ENCODE results near the gene COA8. TPM values are rescaled to one million over a fixed set of nuclear protein-coding genes. Genes with fewer than 3 reads are reported as not detected.

COA8 gene
- total and polyA plus RNA-seq, 2 of the 13 experiments (the other 11 are each of a cell fraction or from before 2014, with no cell fraction given): 10.9 to 25.1 TPM

DNA sequence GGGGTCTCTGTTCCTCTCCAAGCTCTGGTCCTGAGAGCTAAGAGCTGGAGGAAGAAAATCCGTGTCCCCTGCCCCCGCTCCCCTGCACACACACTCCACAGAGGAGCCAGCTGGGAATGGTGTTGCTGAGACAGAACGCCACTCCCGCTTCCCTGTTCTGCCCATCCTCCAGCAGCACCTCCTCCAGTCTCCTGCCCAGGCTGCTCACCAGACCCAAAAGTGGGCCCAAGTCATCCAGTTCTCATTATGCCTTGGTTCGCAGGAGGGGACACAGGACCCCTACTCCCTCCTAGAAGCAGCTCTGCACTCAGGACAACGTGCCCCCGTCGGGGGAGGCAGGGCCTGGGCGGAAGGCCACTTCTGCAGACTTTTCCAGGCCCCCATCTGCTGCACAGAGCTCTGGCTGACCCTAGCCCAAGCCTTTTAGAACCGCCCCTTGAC lies 34.6 kb upstream of the COA8 start (continued):
- TF ChIP-seq GLI4 (CRISPR knock-in tag; IDR thresholded peaks at IDR 0.05; ENCODE audit: borderline replicate concordance): 0 out of 2 replicates have a peak, but pooled peaks have one; percentile 17
- no peak for TF ChIP-seq PCBP1 (IDR thresholded peaks at IDR 0.05; ENCODE audit: borderline replicate concordance, low read depth, low read length)
- TF ChIP-seq SKI (IDR thresholded peaks at IDR 0.05; ENCODE audit: partially characterized antibody): no peak
- no peak for TF ChIP-seq NCOA2 (CRISPR knock-in tag; IDR thresholded peaks at IDR 0.05)
- TF ChIP-seq ZNF431 (CRISPR knock-in tag; IDR thresholded peaks at IDR 0.05; ENCODE audit: borderline replicate concordance, low read depth): no peak
- peak in 1 of 2 experiments; percentile 49; a peak in 2 of 4 replicates for TF ChIP-seq POLR2A (IDR thresholded peaks at IDR 0.05; ENCODE audit: insufficient read depth in 1 of 2, low read depth in 2 of 2, low read length in 2 of 2)
- TF ChIP-seq ZNF776 (CRISPR knock-in tag; IDR thresholded peaks at IDR 0.05): peak; percentile 60; the same call in 1 of the 2 replicates
- TF ChIP-seq NFKB2 (CRISPR knock-in tag; IDR thresholded peaks at IDR 0.05; ENCODE audit: borderline replicate concordance): no peak
- no peak for TF ChIP-seq ARHGAP35 (CRISPR knock-in tag; IDR thresholded peaks at IDR 0.05; ENCODE audit: borderline replicate concordance)
- TF ChIP-seq, protein P1, sequence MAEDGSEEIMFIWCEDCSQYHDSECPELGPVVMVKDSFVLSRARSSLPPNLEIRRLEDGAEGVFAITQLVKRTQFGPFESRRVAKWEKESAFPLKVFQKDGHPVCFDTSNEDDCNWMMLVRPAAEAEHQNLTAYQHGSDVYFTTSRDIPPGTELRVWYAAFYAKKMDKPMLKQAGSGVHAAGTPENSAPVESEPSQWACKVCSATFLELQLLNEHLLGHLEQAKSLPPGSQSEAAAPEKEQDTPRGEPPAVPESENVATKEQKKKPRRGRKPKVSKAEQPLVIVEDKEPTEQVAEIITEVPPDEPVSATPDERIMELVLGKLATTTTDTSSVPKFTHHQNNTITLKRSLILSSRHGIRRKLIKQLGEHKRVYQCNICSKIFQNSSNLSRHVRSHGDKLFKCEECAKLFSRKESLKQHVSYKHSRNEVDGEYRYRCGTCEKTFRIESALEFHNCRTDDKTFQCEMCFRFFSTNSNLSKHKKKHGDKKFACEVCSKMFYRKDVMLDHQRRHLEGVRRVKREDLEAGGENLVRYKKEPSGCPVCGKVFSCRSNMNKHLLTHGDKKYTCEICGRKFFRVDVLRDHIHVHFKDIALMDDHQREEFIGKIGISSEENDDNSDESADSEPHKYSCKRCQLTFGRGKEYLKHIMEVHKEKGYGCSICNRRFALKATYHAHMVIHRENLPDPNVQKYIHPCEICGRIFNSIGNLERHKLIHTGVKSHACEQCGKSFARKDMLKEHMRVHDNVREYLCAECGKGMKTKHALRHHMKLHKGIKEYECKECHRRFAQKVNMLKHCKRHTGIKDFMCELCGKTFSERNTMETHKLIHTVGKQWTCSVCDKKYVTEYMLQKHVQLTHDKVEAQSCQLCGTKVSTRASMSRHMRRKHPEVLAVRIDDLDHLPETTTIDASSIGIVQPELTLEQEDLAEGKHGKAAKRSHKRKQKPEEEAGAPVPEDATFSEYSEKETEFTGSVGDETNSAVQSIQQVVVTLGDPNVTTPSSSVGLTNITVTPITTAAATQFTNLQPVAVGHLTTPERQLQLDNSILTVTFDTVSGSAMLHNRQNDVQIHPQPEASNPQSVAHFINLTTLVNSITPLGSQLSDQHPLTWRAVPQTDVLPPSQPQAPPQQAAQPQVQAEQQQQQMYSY (CRISPR knock-in tag; IDR thresholded peaks at IDR 0.05): no peak
- no peak for TF ChIP-seq ZKSCAN1 (IDR thresholded peaks at IDR 0.05; ENCODE audit: low read length)
- no peak for TF ChIP-seq NFYB (CRISPR knock-in tag; IDR thresholded peaks at IDR 0.05)
- no peak for TF ChIP-seq ZNF350 (CRISPR knock-in tag; IDR thresholded peaks at IDR 0.05; ENCODE audit: borderline replicate concordance, low read depth)
- TF ChIP-seq GPN1 (CRISPR knock-in tag; IDR thresholded peaks at IDR 0.05; ENCODE audit: borderline replicate concordance): no peak
- TF ChIP-seq, protein P2, sequence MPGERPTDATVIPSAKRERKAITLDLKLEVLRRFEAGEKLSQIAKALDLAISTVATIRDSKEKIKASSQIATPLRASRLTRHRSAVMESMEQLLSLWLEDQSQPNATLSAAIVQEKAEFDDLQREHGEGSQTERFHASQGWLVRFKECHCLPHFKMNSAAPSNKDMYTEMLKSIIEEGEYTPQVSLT (CRISPR knock-in tag; IDR thresholded peaks at IDR 0.05; ENCODE audit: borderline replicate concordance, low read depth): no peak
- TF ChIP-seq ZFP36L2 (CRISPR knock-in tag; IDR thresholded peaks at IDR 0.05): no peak
- no peak for TF ChIP-seq ZNF205 (CRISPR knock-in tag; IDR thresholded peaks at IDR 0.05)
- no peak for TF ChIP-seq ZBTB3 (CRISPR knock-in tag; IDR thresholded peaks at IDR 0.05; ENCODE audit: borderline replicate concordance, low read depth)
- TF ChIP-seq ZSCAN30 (CRISPR knock-in tag; IDR thresholded peaks at IDR 0.05): no peak
- no peak for TF ChIP-seq TCF12 (IDR thresholded peaks at IDR 0.05)
- no peak; the same call in 1 of the 2 replicates for TF ChIP-seq TCF12 (CRISPR knock-in tag; IDR thresholded peaks at IDR 0.05)
- TF ChIP-seq, protein P3, sequence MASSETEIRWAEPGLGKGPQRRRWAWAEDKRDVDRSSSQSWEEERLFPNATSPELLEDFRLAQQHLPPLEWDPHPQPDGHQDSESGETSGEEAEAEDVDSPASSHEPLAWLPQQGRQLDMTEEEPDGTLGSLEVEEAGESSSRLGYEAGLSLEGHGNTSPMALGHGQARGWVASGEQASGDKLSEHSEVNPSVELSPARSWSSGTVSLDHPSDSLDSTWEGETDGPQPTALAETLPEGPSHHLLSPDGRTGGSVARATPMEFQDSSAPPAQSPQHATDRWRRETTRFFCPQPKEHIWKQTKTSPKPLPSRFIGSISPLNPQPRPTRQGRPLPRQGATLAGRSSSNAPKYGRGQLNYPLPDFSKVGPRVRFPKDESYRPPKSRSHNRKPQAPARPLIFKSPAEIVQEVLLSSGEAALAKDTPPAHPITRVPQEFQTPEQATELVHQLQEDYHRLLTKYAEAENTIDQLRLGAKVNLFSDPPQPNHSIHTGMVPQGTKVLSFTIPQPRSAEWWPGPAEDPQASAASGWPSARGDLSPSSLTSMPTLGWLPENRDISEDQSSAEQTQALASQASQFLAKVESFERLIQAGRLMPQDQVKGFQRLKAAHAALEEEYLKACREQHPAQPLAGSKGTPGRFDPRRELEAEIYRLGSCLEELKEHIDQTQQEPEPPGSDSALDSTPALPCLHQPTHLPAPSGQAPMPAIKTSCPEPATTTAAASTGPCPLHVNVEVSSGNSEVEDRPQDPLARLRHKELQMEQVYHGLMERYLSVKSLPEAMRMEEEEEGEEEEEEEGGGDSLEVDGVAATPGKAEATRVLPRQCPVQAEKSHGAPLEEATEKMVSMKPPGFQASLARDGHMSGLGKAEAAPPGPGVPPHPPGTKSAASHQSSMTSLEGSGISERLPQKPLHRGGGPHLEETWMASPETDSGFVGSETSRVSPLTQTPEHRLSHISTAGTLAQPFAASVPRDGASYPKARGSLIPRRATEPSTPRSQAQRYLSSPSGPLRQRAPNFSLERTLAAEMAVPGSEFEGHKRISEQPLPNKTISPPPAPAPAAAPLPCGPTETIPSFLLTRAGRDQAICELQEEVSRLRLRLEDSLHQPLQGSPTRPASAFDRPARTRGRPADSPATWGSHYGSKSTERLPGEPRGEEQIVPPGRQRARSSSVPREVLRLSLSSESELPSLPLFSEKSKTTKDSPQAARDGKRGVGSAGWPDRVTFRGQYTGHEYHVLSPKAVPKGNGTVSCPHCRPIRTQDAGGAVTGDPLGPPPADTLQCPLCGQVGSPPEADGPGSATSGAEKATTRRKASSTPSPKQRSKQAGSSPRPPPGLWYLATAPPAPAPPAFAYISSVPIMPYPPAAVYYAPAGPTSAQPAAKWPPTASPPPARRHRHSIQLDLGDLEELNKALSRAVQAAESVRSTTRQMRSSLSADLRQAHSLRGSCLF (CRISPR knock-in tag; IDR thresholded peaks at IDR 0.05; ENCODE audit: borderline replicate concordance): no peak

All from HepG2 (cell line).